ENCODE measurements around the gene PTPRCAP. TPM values are rescaled to one million over a fixed set of nuclear protein-coding genes. Genes with fewer than 3 reads are reported as not detected.

The PTPRCAP gene
- total and polyA plus RNA-seq, 4 donors, result 8.8 to 19.0 (median 12.3) TPM

DNA sequence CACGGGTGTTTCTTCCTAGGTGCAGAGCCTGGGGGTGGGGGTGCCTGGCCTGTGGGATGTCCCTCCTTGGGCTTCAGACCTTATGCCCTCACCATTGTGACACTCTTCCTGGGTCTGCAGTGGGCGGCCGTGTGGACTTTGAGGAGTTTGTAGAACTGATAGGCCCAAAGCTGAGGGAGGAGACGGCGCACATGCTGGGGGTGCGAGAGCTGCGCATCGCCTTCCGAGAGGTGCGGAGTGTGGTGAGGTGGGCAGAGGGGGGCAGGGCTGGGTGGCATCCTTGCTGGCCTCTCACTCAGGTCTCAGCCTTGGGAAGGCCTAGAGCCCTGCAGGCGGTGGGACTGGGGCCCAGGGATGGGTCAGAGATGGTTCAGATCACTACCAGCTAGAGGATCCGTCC lies 20.0 kb upstream of the PTPRCAP start:
- no peak overlapping the region for H3K9ac ChIP-seq (ENCODE audit: insufficient read depth in 1 of 2, low read length in 2 of 2)
- no peaks in the 10 kb centered on the region for H3K36me3 ChIP-seq (ENCODE audit: control insufficient read depth in 4 of 4, insufficient read depth in 4 of 4, low read length in 4 of 4)
- WGBS, 2 donors, result 95 to 97% methylated on average over 12 of the region's 12 CpGs
- H3K9me3 ChIP-seq (ENCODE audit: control insufficient read depth in 4 of 4, insufficient read depth in 3 of 4, low read length in 3 of 4), result no peaks in the 10 kb centered on the region
- no peak for ATAC-seq (ENCODE audit: insufficient read depth, low FRiP score)
- TF ChIP-seq, protein P1, sequence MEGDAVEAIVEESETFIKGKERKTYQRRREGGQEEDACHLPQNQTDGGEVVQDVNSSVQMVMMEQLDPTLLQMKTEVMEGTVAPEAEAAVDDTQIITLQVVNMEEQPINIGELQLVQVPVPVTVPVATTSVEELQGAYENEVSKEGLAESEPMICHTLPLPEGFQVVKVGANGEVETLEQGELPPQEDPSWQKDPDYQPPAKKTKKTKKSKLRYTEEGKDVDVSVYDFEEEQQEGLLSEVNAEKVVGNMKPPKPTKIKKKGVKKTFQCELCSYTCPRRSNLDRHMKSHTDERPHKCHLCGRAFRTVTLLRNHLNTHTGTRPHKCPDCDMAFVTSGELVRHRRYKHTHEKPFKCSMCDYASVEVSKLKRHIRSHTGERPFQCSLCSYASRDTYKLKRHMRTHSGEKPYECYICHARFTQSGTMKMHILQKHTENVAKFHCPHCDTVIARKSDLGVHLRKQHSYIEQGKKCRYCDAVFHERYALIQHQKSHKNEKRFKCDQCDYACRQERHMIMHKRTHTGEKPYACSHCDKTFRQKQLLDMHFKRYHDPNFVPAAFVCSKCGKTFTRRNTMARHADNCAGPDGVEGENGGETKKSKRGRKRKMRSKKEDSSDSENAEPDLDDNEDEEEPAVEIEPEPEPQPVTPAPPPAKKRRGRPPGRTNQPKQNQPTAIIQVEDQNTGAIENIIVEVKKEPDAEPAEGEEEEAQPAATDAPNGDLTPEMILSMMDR (IDR thresholded peaks at IDR 0.05; ENCODE audit: control extremely low read depth, extremely low read depth), result no peak
- no peaks in the 10 kb centered on the region for H3K27me3 ChIP-seq (ENCODE audit: control insufficient read depth in 3 of 3, insufficient read depth in 3 of 3, low read length in 2 of 3)
- H3K4me3 ChIP-seq, result no peak overlapping the region
- no peak for DNase-seq
- H3K27ac ChIP-seq (ENCODE audit: low read depth in 1 of 2, low read length in 1 of 2), result no peak overlapping the region
- H3K4me1 ChIP-seq (ENCODE audit: control insufficient read depth in 5 of 5, insufficient read depth in 5 of 5, low read length in 5 of 5), result no peaks in the 10 kb centered on the region

DNA sequence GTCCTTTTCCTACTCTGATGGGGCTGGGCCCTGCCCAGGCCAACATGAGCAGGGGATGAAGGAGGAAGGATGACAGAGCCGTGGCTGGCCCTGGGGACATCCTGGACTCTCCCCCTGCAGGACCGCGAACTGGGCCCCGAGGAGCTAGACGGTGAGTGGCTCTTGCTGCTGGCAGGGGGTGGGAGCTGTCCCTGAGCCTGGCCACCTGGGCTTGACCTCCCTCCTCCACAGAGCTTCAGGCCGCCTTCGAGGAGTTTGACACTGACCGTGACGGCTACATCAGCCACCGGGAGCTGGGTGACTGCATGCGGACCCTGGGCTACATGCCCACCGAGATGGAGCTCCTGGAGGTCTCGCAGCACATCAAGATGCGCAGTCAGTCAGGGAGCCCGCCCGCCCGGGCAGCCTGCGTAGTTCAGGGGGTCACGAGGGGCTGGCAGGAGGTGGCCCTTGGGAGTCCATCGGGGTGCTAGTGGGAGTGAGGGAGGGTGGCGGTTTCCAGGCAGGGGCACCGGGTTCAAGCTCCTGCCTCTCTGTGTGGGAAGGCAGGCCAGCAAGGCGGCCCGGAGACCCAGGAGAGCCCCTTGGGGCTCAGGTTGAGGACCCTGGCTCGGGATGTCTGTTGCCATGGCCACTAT lies 18.7 kb upstream of the PTPRCAP start:
- no peak for ATAC-seq (ENCODE audit: insufficient read depth, low FRiP score)

DNA sequence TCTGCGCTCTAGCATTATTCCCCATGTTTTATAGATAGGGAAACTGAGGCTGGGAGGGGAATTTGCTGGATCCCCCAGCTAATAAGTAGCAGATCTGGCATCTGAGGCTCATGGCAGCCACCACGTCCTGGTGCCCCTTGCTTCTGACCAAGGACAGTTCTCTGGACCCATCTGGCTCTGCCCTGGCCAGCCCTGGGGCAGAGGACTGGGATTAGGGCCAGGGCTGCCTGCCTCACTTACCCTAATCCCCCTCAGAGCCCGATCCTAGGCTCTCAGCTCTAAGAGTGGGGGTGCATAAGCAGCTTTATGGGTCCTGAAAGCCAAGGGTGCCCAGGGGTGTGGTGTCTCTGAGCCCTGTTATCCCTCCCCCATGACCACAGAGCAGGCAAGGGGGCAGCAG lies 17.6 kb upstream of the PTPRCAP start, which contains the start of gene CABP4:
Gene CABP4 (plus strand): TSS at position 301 of the 400 bp plus-strand sequence. CDS start 70 bp downstream, at position 371.
- Histone ChIP-seq H3K36me3 (ENCODE audit: control insufficient read depth in 4 of 4, insufficient read depth in 4 of 4, low read length in 4 of 4) (no peaks in the 10 kb centered on the region), H3K9me3 (ENCODE audit: control insufficient read depth in 4 of 4, insufficient read depth in 3 of 4, low read length in 3 of 4) (no peaks in the 10 kb centered on the region), H3K27ac (ENCODE audit: low read depth in 1 of 2, low read length in 1 of 2) (no peak within 1 kb of the TSS), H3K4me1 (ENCODE audit: control insufficient read depth in 5 of 5, insufficient read depth in 5 of 5, low read length in 5 of 5) (no peaks in the 10 kb centered on the region), H3K9ac (ENCODE audit: insufficient read depth in 1 of 2, low read length in 2 of 2) (no peak within 1 kb of the TSS), H3K27me3 (ENCODE audit: control insufficient read depth in 3 of 3, insufficient read depth in 3 of 3, low read length in 2 of 3) (no peaks in the 10 kb centered on the region), H3K4me3 (no peak within 1 kb of the TSS)
- no peak for DNase-seq
- TF ChIP-seq, protein P1 (IDR thresholded peaks at IDR 0.05; ENCODE audit: control extremely low read depth, extremely low read depth), result no peak
- no peak for ATAC-seq (ENCODE audit: insufficient read depth, low FRiP score)
- WGBS, 2 donors, result 89 to 94% methylated on average over 3 of the region's 3 CpGs

More for the DNA sequence above, 18.7 kb upstream of the PTPRCAP start:
- 83 to 91% methylated on average over 24 to 25 of the region's 25 CpGs for WGBS, 2 donors
- Histone ChIP-seq H3K9me3 (ENCODE audit: control insufficient read depth in 4 of 4, insufficient read depth in 3 of 4, low read length in 3 of 4) (no peaks in the 10 kb centered on the region), H3K4me3 (no peak overlapping the region), H3K36me3 (ENCODE audit: control insufficient read depth in 4 of 4, insufficient read depth in 4 of 4, low read length in 4 of 4) (no peaks in the 10 kb centered on the region), H3K4me1 (ENCODE audit: control insufficient read depth in 5 of 5, insufficient read depth in 5 of 5, low read length in 5 of 5) (no peaks in the 10 kb centered on the region), H3K9ac (ENCODE audit: insufficient read depth in 1 of 2, low read length in 2 of 2) (no peak overlapping the region), H3K27ac (ENCODE audit: low read depth in 1 of 2, low read length in 1 of 2) (no peak overlapping the region), H3K27me3 (ENCODE audit: control insufficient read depth in 3 of 3, insufficient read depth in 3 of 3, low read length in 2 of 3) (no peaks in the 10 kb centered on the region)
- no peak for DNase-seq
- TF ChIP-seq, protein P1 (IDR thresholded peaks at IDR 0.05; ENCODE audit: control extremely low read depth, extremely low read depth), result no peak
